ENCODE data around the gene PDZRN3. TPM values are rescaled to one million over a fixed set of nuclear protein-coding genes. Genes with fewer than 3 reads are reported as not detected.

PDZRN3 gene
- total RNA-seq, 1 donor from 2014 or later, result 21.9 TPM

GRCh38 chr3:73609655-73610054, 15.1 kb downstream of the PDZRN3 start:
- peaks cover 27% of the 10 kb centered on the region for H3K4me1 Mint-ChIP-seq (ENCODE audit: low read depth, unreplicated experiment)
- no peak for DNase-seq
- no peak overlapping the region for H3K27ac Mint-ChIP-seq (ENCODE audit: unreplicated experiment)
- no peaks in the 10 kb centered on the region for H3K9me3 Mint-ChIP-seq (ENCODE audit: unreplicated experiment)
- no peak overlapping the region for H3K4me3 Mint-ChIP-seq (ENCODE audit: unreplicated experiment)
- no peaks in the 10 kb centered on the region for H3K36me3 Mint-ChIP-seq (ENCODE audit: unreplicated experiment)
- TF ChIP-seq CTCF (IDR thresholded peaks at IDR 0.05; ENCODE audit: partially characterized antibody, unreplicated experiment), result no peak
- H3K27me3 Mint-ChIP-seq (ENCODE audit: unreplicated experiment), result peaks cover 1% of the 10 kb centered on the region

DNA sequence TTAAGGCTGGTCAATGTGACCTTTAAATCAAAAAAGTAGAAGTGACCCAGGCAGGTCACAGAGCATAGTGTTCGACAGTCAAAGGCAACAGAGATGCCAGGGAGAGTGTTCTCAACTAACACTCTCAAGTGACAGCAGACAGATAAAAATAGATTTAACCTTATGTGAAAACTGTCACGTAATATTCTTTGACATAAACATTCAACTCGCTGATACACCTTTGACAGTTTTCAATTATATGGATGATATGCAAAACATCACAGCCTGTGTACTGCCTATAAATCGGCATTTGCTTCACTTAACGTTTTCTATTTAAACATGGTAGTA, 15.5 kb downstream of the PDZRN3 start:
- Mint-ChIP-seq H3K9me3 (ENCODE audit: unreplicated experiment) (no peaks in the 10 kb centered on the region), H3K27ac (ENCODE audit: unreplicated experiment) (no peak overlapping the region)

DNA sequence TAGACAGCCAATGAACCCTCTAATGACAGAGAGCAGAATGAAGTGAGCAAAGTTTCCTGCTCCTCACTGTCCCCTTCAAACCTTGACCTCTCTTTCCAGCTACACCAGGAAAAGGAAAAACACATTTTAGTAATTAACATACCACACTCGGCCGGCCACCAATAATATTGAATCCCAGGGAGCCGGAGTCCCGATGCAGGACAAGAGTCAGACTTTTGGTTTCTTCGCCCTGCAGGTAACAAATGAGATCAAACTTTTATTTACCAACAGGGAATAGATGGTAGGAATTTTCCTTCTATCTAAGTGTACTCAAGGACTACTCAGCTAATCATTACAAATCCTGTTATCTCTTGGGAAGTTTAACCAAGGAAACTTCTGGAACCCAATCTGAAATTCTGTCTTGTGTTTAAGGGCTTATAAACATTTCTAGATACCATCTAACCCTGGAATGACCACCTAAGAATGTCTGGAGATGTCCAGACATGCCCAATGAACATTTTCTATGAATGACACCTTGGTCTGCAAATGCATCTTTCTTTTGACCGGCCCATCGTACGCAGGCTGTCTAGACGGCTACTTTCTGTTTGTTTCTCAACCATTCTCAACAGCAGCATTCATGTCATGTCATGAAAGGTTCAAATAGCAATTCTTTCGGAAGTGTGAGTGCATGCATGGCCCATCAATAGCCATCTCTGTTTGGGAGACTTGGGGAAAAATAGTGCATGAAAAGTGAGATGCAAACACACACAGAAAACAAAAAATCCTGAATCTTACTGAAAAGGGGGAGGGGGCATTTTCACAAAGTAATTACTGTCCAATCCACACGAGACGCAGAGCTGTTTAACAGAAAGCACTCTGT, 16.1 kb downstream of the PDZRN3 start:
- Mint-ChIP-seq H3K27me3 (ENCODE audit: unreplicated experiment) (peaks cover 1% of the 10 kb centered on the region), H3K9me3 (ENCODE audit: unreplicated experiment) (no peaks in the 10 kb centered on the region), H3K4me3 (ENCODE audit: unreplicated experiment) (no peak overlapping the region), H3K27ac (ENCODE audit: unreplicated experiment) (no peak overlapping the region), H3K36me3 (ENCODE audit: unreplicated experiment) (no peaks in the 10 kb centered on the region), H3K4me1 (ENCODE audit: low read depth, unreplicated experiment) (peaks cover 24% of the 10 kb centered on the region)
- no peak for DNase-seq
- no peak for TF ChIP-seq CTCF (IDR thresholded peaks at IDR 0.05; ENCODE audit: partially characterized antibody, unreplicated experiment)

More for the DNA sequence above, 15.5 kb downstream of the PDZRN3 start:
- Mint-ChIP-seq H3K4me1 (ENCODE audit: low read depth, unreplicated experiment) (peaks cover 25% of the 10 kb centered on the region), H3K27me3 (ENCODE audit: unreplicated experiment) (peaks cover 1% of the 10 kb centered on the region), H3K36me3 (ENCODE audit: unreplicated experiment) (no peaks in the 10 kb centered on the region), H3K4me3 (ENCODE audit: unreplicated experiment) (no peak overlapping the region)
- no peak for DNase-seq
- no peak for TF ChIP-seq CTCF (IDR thresholded peaks at IDR 0.05; ENCODE audit: partially characterized antibody, unreplicated experiment)

DNA sequence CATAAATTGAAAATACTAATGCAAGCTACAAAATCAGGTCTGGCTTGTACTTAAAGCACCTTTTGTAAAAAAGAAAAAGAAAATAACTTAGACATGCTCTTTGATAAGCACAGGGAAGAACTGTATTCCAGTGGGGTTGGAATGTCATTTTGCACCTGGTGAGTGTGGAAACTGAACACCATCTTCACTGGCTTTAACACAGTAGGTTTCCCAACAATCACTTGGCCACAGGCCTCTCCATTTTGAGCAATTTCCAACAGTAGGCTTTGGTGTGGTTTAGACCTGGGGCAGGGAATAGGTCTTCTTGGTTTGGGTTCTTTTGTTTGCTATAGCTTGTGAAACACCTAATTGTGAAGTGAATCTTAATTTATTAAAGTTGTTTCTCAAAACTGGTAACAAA, 18.9 kb downstream of the PDZRN3 start:
- Mint-ChIP-seq H3K4me3 (ENCODE audit: unreplicated experiment) (no peak overlapping the region), H3K36me3 (ENCODE audit: unreplicated experiment) (no peaks in the 10 kb centered on the region), H3K27ac (ENCODE audit: unreplicated experiment) (no peak overlapping the region), H3K9me3 (ENCODE audit: unreplicated experiment) (no peaks in the 10 kb centered on the region), H3K4me1 (ENCODE audit: low read depth, unreplicated experiment) (peaks cover 17% of the 10 kb centered on the region), H3K27me3 (ENCODE audit: unreplicated experiment) (no peaks in the 10 kb centered on the region)
- no peak for DNase-seq
- TF ChIP-seq CTCF (IDR thresholded peaks at IDR 0.05; ENCODE audit: partially characterized antibody, unreplicated experiment), result no peak

DNA sequence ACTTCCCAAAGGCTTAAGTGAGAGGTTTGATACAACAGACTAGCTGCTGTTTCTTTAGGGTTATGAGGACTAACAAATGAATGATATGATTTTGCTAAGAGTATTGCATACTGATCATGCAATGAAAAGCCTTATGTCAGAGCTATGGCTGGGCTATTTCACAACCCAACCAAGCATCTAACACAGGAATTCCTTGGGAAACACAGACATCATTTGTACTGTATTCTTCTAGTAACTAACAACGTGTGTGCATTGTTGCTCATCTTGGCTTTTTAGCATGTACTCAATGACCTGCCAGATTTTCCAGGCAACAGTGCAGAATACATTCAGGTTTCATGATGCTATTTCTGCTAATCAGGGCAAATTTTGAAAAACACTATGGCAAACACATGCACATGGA, 19.3 kb downstream of the PDZRN3 start:
- no peak overlapping the region for H3K27ac Mint-ChIP-seq (ENCODE audit: unreplicated experiment)
- peaks cover 15% of the 10 kb centered on the region for H3K4me1 Mint-ChIP-seq (ENCODE audit: low read depth, unreplicated experiment)
- no peak overlapping the region for H3K4me3 Mint-ChIP-seq (ENCODE audit: unreplicated experiment)
- no peaks in the 10 kb centered on the region for H3K36me3 Mint-ChIP-seq (ENCODE audit: unreplicated experiment)
- H3K9me3 Mint-ChIP-seq (ENCODE audit: unreplicated experiment), result no peaks in the 10 kb centered on the region
- no peaks in the 10 kb centered on the region for H3K27me3 Mint-ChIP-seq (ENCODE audit: unreplicated experiment)
- no peak for DNase-seq
- TF ChIP-seq CTCF (IDR thresholded peaks at IDR 0.05; ENCODE audit: partially characterized antibody, unreplicated experiment), result no peak

Data from glutamatergic neuron (in vitro differentiated cells).